PC-9 (cell line): ENCODE results near the gene MYO1H. TPM values are rescaled to one million over a fixed set of nuclear protein-coding genes. Genes with fewer than 3 reads are reported as not detected.

ENCODE experiments used
- BruUV-seq: library from RNA; stranded (reverse); fragments of 400-500 nt; replicated peaks from 2 replicates; lab custom pipeline; 2021; lab: Mats Ljungman, UMichigan
- CTCF ChIA-PET: fragments of 300-600 bp; sonication (Branson Sonifier 250); formaldehyde crosslinking; loops from one replicate; lab custom pipeline; 2022; ENCODE audit warnings: antibody characterized with exemption; lab: Charles Lee
- POLR2A ChIA-PET: fragments of 300-600 bp; sonication (Branson Sonifier 250); formaldehyde crosslinking; loops from one replicate; lab custom pipeline; 2022; ENCODE audit warnings: antibody characterized with exemption; ENCODE audit not compliant: unreplicated experiment; lab: Charles Lee
- DNase-seq, 2 experiments: peaks; one replicate each; pipeline versions ENCODE4 v3.0.0 to v3.0.0-alpha.2; 2015 to 2022; ENCODE audit warnings: mixed read lengths in 1 of 2
- H2AFZ ChIP-seq: fragments of 200-600 bp; sonication (generic); 2 replicates; pipeline ENCODE4 v1.8.1; 2017; ENCODE audit warnings: antibody characterized with exemption
- H3F3A ChIP-seq: fragments of 200-600 bp; sonication (generic); 2 replicates; pipeline ENCODE4 v1.8.1; 2017; ENCODE audit warnings: antibody characterized with exemption, mild to moderate bottlenecking, low read depth; ENCODE audit not compliant: insufficient read depth
- H3K27ac ChIP-seq: fragments of 200-600 bp; sonication (generic); 2 replicates; pipeline ENCODE4 v1.6.1; 2016; ENCODE audit warnings: mixed run types
- H3K27me3 ChIP-seq: fragments of 200-600 bp; sonication (generic); 2 replicates; pipeline ENCODE4 v1.6.1; 2016; ENCODE audit warnings: low read depth, mixed run types; ENCODE audit not compliant: insufficient read depth
- H3K36me3 ChIP-seq: fragments of 200-600 bp; sonication (generic); 2 replicates; pipeline ENCODE4 v1.6.1; 2016; ENCODE audit warnings: low read depth, mixed run types
- H3K4me1 ChIP-seq: fragments of 200-600 bp; sonication (generic); replicated peaks from 2 replicates; pipeline ENCODE4 v1.6.1; 2016; ENCODE audit warnings: mixed run types; ENCODE audit not compliant: insufficient read depth
- H3K4me2 ChIP-seq: fragments of 200-600 bp; sonication (generic); 2 replicates; pipeline ENCODE4 v1.6.1; 2017; ENCODE audit warnings: mixed run types
- H3K4me3 ChIP-seq: fragments of 200-600 bp; sonication (generic); 2 replicates; pipeline ENCODE4 v1.6.1; 2016; ENCODE audit warnings: mixed run types
- H3K79me2 ChIP-seq: fragments of 200-600 bp; sonication (generic); 2 replicates; pipeline ENCODE4 v1.6.1; 2017; ENCODE audit warnings: low read depth, mixed run types
- H3K9me2 ChIP-seq: fragments of 200-600 bp; sonication (generic); 2 replicates; pipeline ENCODE4 v1.8.1; 2017; ENCODE audit warnings: mild to moderate bottlenecking; ENCODE audit not compliant: insufficient read depth
- H3K9me3 ChIP-seq: fragments of 200-600 bp; sonication (generic); 2 replicates; pipeline ENCODE4 v1.8.1; 2016; ENCODE audit warnings: low read depth; ENCODE audit not compliant: insufficient read depth
- H4K20me1 ChIP-seq: fragments of 200-600 bp; sonication (generic); 2 replicates; pipeline ENCODE4 v1.8.1; 2017; ENCODE audit not compliant: insufficient read depth
- EZH2 ChIP-seq: fragments of 200-600 bp; sonication (generic); IDR thresholded peaks from 2 replicates; pipeline ENCODE4 v1.8.0; 2017; ENCODE audit warnings: antibody characterized with exemption, low read depth
- intact Hi-C: fragments of 100-400 bp; cut with micrococcal nuclease; formaldehyde crosslinking; loops from one replicate; pipeline ENCODE4 v1.10.0; 2022; ENCODE audit not compliant: unreplicated experiment
- total RNA-seq: library from RNA; stranded (reverse); gene quantifications from 2 replicates; pipeline ENCODE4 v1.2.3, GENCODE V29; 2021
- TF ChIP-seq, protein P1 (sequence below): fragments of 200-600 bp; sonication (generic); conservative IDR thresholded peaks from 2 replicates; pipeline ENCODE4 v1.6.1; 2017; ENCODE audit warnings: mixed run types, antibody characterized with exemption, mild to moderate bottlenecking, moderate library complexity

MYO1H gene
- total RNA-seq, 1 experiment from 2014 or later, result not detected

- H3K27ac ChIP-seq, result no peak overlapping the region
- H3K4me1 ChIP-seq, result no peaks in the 10 kb centered on the region
- no peaks in the 10 kb centered on the region for H3K79me2 ChIP-seq
- no peak for TF ChIP-seq EZH2
- TF ChIP-seq, protein P1, sequence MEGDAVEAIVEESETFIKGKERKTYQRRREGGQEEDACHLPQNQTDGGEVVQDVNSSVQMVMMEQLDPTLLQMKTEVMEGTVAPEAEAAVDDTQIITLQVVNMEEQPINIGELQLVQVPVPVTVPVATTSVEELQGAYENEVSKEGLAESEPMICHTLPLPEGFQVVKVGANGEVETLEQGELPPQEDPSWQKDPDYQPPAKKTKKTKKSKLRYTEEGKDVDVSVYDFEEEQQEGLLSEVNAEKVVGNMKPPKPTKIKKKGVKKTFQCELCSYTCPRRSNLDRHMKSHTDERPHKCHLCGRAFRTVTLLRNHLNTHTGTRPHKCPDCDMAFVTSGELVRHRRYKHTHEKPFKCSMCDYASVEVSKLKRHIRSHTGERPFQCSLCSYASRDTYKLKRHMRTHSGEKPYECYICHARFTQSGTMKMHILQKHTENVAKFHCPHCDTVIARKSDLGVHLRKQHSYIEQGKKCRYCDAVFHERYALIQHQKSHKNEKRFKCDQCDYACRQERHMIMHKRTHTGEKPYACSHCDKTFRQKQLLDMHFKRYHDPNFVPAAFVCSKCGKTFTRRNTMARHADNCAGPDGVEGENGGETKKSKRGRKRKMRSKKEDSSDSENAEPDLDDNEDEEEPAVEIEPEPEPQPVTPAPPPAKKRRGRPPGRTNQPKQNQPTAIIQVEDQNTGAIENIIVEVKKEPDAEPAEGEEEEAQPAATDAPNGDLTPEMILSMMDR, result no peak
- H3K4me2 ChIP-seq, result no peak overlapping the region
- CTCF ChIA-PET, result no interaction called here
- no peaks in the 10 kb centered on the region for H3K36me3 ChIP-seq
- no peak overlapping the region for H2AFZ ChIP-seq
- no peaks in the 10 kb centered on the region for H4K20me1 ChIP-seq
- no peaks in the 10 kb centered on the region for H3F3A ChIP-seq
- POLR2A ChIA-PET, result interaction anchor here (0.7 kb wide), 1 partner anchor 8 kb away, joined by 13 read pairs; no protein-coding TSS in a partner anchor
- peaks cover 8% of the 10 kb centered on the region; the same call in 1 of the 2 replicates for H3K27me3 ChIP-seq
- H3K9me3 ChIP-seq, result no peaks in the 10 kb centered on the region
- no peak for DNase-seq
- BruUV-seq, result no TSS peak
- H3K4me3 ChIP-seq, result no peak overlapping the region
- no peaks in the 10 kb centered on the region for H3K9me2 ChIP-seq
- intact Hi-C loops, result no loop called here
Observed at GRCh38 chr12:109329003-109329402, 18.7 kb upstream of the MYO1H start.

- no peak for DNase-seq
- H3K27me3 ChIP-seq, result peaks cover 8% of the 10 kb centered on the region; the same call in 1 of the 2 replicates
- H3K27ac ChIP-seq, result no peak overlapping the region
- no peaks in the 10 kb centered on the region for H3F3A ChIP-seq
- no TSS peak for BruUV-seq
- CTCF ChIA-PET, result no interaction called here
- no peaks in the 10 kb centered on the region for H3K9me2 ChIP-seq
- POLR2A ChIA-PET, result no interaction called here
- intact Hi-C loops, result no loop called here
- no peak overlapping the region for H3K4me2 ChIP-seq
- H4K20me1 ChIP-seq, result no peaks in the 10 kb centered on the region
- TF ChIP-seq EZH2, result no peak
- TF ChIP-seq, protein P1, result no peak
- H3K4me1 ChIP-seq, result no peaks in the 10 kb centered on the region
- H3K36me3 ChIP-seq, result no peaks in the 10 kb centered on the region
- no peak overlapping the region for H3K4me3 ChIP-seq
- H2AFZ ChIP-seq, result no peak overlapping the region
- H3K79me2 ChIP-seq, result no peaks in the 10 kb centered on the region
- no peaks in the 10 kb centered on the region for H3K9me3 ChIP-seq
Observed at GRCh38 chr12:109329686-109330085, 18.0 kb upstream of the MYO1H start.

DNA sequence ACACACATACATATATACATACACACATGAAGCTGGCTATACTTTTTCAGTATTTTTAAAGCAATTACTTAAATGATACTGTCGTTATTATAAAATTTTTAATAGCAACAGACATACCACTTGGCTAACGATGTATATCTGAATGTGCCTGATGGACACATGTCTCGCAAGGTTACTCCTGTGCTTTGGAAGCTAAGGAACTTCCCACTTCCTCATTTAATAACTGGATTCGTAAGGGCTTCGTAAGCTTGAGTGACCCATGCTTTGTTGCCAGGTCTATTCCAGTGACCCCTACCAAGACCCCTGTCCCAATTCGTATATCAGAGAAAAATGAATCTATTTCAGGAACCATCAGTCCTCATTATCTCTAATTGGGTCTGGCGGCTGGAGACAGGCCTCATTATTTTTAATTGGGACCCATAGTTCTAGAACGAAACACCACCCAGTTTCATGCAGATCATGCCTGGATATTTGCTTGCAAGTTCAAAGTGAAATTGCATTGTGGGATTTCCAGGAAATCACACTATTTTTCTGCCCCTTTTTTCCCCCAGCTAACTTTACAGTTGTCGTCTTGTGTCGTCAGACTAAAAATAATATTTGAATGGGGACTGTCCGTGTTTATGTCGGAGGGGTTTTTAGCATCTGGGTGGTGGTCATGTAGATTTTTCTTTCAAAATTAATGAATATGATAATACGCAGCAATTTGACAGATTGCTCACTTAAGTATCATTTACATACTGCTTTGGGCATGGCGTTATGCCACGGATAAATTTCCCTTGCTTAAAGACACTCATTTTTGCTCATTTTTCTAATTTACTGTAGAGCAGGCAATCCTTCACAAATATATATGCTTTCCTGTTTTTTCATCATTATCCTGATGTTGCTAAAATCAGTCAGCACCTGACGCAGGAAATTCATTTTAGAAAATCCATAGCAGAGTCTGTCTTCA, 17.1 kb upstream of the MYO1H start:
- TF ChIP-seq EZH2, result no peak
- TF ChIP-seq, protein P1, result no peak
- Histone ChIP-seq H3K9me3 (no peaks in the 10 kb centered on the region), H3F3A (no peaks in the 10 kb centered on the region), H3K36me3 (no peaks in the 10 kb centered on the region), H3K9me2 (no peaks in the 10 kb centered on the region), H3K27me3 (peaks cover 5% of the 10 kb centered on the region; the same call in 1 of the 2 replicates), H3K4me1 (no peaks in the 10 kb centered on the region), H3K27ac (no peak overlapping the region), H4K20me1 (no peaks in the 10 kb centered on the region), H2AFZ (no peak overlapping the region), H3K79me2 (no peaks in the 10 kb centered on the region), H3K4me3 (no peak overlapping the region), H3K4me2 (no peak overlapping the region)
- DNase-seq, result no peak
- intact Hi-C loops, result no loop called here
- CTCF ChIA-PET, result no interaction called here
- no TSS peak for BruUV-seq
- POLR2A ChIA-PET, result no interaction called here
